ENCODE data around the gene ASGR2.
"Not testable (repeated sequence)": the region's sequence is repeated elsewhere in the genome, so short reads cannot be mapped to it uniquely, and the experiment has no call there.

The ASGR2 gene

DNA sequence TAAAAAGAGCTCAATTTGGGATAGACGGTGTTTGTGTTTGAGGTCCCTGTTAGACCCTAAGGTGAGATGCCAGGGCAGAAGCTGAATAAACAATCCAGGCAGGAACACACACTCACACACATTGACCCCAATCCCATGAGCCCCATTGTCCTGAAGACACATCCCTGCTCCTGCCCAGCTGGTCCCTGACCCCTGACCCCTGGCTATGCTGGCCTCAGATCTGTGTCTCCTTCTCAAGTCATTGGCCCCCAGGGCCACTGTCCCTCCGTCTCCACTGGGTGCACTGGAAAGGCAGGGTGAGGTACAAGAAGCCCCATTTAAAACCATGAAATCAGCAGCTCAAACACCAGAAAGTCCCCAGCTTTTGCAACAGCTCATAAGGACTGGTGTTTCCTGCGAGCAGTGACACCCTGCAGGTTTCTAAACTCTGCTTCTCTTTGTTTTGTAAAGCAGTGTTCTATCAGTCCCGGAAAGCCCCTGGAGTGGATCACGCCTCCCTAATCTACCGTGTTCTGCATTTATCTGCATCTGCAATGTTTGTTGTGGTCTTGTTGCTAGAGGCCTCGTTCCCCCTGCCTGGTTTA is 18.0 kb upstream of the ASGR2 start:
- peak; percentile 91 for DNase-seq (ENCODE audit: low read depth)
- no peak for TF ChIP-seq CTCF (IDR thresholded peaks at IDR 0.05; ENCODE audit: insufficient read depth, low read depth, low read length, missing control alignments)
- peak overlapping the region; percentile 5 for H3K4me3 ChIP-seq (ENCODE audit: low read depth, low read length)

DNA sequence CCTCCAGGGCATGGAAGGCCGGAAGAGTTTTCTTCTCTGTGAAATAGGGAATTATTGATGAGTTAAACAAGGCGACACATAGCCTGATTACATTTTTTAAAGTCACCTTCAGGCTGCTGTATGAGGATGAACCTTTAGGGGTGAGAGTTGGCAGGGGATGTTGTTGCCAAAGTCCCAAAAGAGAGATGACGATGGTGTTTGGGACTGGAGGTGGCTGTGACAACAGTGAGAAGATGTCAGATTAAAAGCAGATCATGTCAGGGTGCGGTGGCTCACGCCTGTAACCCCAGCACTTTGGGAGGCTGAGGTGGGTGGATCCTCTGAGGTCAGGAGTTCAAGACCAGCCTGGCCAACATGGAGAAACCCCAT is 16.8 kb upstream of the ASGR2 start:
- H3K4me3 ChIP-seq (ENCODE audit: low read depth, low read length): no peak overlapping the region
- TF ChIP-seq CTCF (IDR thresholded peaks at IDR 0.05; ENCODE audit: insufficient read depth, low read depth, low read length, missing control alignments): no peak
- no peak for DNase-seq (ENCODE audit: low read depth)

GRCh38 chr17:7130621-7131422 is 16.2 kb upstream of the ASGR2 start:
- no peak overlapping the region for H3K4me3 ChIP-seq (ENCODE audit: low read depth, low read length)
- DNase-seq (ENCODE audit: low read depth): no peak
- no peak for TF ChIP-seq CTCF (IDR thresholded peaks at IDR 0.05; ENCODE audit: insufficient read depth, low read depth, low read length, missing control alignments)

GRCh38 chr17:7129311-7129710 is 14.7 kb upstream of the ASGR2 start:
- no peak for DNase-seq (ENCODE audit: low read depth)
- no peak overlapping the region for H3K4me3 ChIP-seq (ENCODE audit: low read depth, low read length)
- TF ChIP-seq CTCF (IDR thresholded peaks at IDR 0.05; ENCODE audit: insufficient read depth, low read depth, low read length, missing control alignments): no peak

- DNase-seq (ENCODE audit: low read depth): no peak
- TF ChIP-seq CTCF (IDR thresholded peaks at IDR 0.05; ENCODE audit: insufficient read depth, low read depth, low read length, missing control alignments): no peak
- no peak overlapping the region for H3K4me3 ChIP-seq (ENCODE audit: low read depth, low read length)
These were observed 13.5 kb upstream of the ASGR2 start for GRCh38 chr17:7128160-7128559.

- not testable (repeated sequence) for DNase-seq (ENCODE audit: low read depth); H3K4me3 ChIP-seq (ENCODE audit: low read depth, low read length)
These were observed 12.9 kb upstream of the ASGR2 start for GRCh38 chr17:7127501-7127900.

GRCh38 chr17:7126386-7126785 is 11.8 kb upstream of the ASGR2 start:
- DNase-seq (ENCODE audit: low read depth); H3K4me3 ChIP-seq (ENCODE audit: low read depth, low read length): not testable (repeated sequence)

DNA sequence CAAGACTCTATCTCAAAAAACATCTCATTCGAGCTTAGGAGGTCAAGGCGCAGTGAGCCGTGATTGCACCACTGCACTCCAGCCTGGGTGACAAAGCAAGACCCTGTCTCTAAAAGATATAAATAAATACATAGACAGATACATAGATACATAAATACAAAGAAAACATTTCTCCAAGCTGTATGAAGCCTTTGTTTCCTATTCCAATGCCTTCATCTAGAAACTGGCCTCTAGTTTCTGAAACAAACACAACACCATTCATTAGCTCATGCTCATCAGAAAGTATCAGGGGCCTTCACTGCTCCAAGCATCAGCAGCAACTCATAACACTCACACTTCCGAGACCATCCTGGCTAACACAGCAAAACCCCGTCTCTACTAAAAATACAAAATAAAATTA is 10.3 kb upstream of the ASGR2 start:
- TF ChIP-seq CTCF (IDR thresholded peaks at IDR 0.05; ENCODE audit: insufficient read depth, low read depth, low read length, missing control alignments): no peak
- no peak for DNase-seq (ENCODE audit: low read depth)

More for the DNA sequence above, 10.3 kb upstream of the ASGR2 start:
- H3K4me3 ChIP-seq (ENCODE audit: low read depth, low read length): no peak overlapping the region
